ENCODE measurements around the gene GAS7.

Gene GAS7

GRCh38 chr17:10130263-10130662, 68.1 kb downstream of the GAS7 start:
- no peak for DNase-seq

GRCh38 chr17:10127819-10128425, 70.5 kb downstream of the GAS7 start:
- DNase-seq: no peak

- no peak for DNase-seq
These were observed 71.5 kb downstream of the GAS7 start for GRCh38 chr17:10126616-10127501.

DNA sequence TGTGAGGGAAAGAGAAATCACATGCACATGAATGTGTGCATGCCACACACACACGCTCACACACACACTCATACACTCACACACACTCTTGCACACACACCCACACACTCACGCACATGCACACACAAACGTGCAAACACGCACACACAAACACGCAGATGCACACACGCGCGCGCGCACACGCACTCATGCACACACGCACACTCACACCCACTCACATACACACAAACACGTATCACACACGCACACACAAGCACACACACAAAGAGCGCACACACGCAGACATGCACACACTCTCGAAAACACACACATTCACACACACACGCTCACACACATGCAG, 72.2 kb downstream of the GAS7 start:
- DNase-seq: no peak

GRCh38 chr17:10125531-10126275, 72.7 kb downstream of the GAS7 start:
- no peak for DNase-seq

DNA sequence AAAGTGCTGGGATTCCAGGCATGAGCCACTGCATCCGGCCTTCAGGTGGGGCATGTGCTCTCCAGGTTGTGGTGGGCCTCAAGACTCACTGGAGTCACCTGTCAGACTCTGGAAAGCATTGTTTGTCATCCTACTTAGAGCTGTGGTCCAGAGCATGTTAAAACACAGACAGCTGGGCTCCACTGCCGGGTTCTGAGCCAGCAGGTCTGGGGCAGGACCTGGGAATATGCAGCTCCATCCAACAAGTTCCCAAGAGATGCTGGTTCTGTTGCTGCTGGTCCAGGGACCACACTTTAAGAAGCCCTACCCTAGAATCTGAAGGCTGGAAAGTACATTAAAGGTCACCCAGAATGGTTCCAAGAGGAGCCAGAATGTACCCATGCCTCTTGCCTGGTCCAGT, 75.3 kb downstream of the GAS7 start:
- DNase-seq: no peak

DNA sequence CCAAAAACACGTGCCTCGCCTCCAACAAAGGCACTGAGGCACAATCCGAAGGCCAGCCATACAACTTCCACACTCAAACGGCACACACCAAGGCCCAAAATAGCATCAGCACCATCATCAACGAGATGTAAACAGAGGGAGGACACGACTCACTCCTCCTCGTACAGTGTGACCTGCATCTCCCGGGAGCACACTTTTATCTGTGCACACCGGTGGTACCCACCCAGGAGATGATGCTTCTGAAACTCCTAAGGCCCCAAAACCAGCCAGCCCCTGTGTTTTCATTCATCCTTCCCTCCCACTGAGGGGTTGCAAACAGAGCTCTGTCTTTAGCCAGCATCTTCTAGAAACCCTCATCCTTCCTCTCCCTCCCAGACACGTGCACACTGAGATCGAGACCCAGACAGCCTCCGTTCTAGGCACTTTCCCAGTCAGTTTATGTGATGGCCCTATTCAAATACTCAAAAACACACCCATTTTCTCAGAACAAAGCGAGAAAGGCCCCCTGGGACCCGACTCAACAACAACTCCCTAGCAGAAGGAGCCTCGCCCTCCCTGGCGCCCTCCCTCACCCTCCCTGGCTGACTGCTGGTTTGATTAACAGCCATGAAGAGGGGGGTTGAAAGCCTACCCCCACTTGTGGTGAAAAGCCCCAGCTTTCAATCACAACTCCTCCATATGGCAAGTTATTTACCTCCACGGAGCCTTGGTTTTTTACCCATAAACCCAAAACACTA, 76.3 kb downstream of the GAS7 start:
- no peak for DNase-seq

- no peak for DNase-seq
These were observed 77.7 kb downstream of the GAS7 start for GRCh38 chr17:10120749-10121148.

GRCh38 chr17:10120109-10120485, 78.3 kb downstream of the GAS7 start:
- no peak for DNase-seq

DNA sequence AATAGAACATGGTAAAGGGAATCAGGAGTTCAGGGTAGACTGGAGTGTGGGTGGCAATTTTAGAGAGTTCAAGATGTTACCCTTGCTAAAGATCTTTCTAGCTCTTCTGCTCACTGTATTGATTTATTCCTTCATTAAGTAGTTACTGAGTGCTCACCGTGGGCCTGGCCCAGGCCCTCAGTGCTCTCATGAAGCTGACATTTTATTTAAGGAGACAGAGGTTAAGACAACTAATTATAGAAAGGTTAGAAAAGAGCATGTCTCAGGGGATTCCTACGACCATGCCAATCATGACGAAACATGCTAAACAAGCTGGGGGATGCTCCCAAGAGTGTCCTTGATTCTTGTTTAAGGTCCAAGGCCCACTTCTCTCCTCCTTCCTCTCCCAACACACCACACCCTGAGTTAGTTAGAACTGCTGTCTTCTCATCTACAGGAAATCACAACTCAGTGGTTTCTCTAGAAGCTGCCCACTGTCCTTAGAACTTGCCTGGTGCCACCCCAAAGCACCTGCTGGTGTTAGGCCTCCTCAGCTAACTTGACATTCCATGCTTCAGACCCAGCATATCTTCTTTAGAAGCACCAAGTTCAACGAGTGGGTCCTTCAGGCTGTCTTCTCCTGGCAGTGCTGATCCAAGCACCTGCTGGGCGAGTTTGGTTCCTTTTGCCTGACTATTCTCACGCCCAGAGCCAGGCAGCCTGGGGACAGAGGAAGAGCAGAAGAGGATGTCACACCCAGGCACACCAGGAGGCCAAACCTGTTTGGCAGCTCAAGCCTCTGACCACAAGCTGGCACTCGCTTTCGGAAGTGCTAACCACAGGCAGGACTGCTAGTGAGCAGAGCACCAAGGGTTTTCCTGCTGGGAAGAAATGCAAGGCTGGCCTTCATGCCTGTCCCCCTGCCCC, 79.0 kb downstream of the GAS7 start:
- no peak for DNase-seq

- no peak for DNase-seq
These were observed 79.6 kb downstream of the GAS7 start for GRCh38 chr17:10118788-10119130.

GRCh38 chr17:10117581-10118001, 80.8 kb downstream of the GAS7 start:
- no peak for DNase-seq

- DNase-seq: no peak
These were observed 81.5 kb downstream of the GAS7 start for GRCh38 chr17:10116753-10117420.

DNA sequence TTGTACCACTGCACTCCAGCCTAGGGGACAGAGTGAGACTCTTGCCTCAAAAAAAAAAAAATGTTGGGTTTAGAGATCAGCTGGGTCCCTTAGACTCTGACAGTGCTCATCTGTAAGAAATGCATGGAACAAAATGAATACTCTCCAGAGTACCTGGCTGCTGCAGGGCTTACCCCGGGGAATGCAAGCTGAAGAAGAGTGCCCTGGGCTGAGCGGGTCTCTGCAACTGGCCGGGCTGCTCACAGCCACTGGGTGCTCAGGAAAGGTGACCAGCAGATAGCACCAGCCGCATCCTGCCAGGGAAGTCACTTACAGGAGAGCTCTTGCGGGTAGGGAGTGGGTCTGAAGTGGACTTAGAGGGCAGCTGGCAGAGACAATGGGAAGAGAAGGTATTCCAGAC, 82.1 kb downstream of the GAS7 start:
- DNase-seq: no peak

GRCh38 chr17:10115536-10115932, 82.9 kb downstream of the GAS7 start:
- no peak for DNase-seq

DNA sequence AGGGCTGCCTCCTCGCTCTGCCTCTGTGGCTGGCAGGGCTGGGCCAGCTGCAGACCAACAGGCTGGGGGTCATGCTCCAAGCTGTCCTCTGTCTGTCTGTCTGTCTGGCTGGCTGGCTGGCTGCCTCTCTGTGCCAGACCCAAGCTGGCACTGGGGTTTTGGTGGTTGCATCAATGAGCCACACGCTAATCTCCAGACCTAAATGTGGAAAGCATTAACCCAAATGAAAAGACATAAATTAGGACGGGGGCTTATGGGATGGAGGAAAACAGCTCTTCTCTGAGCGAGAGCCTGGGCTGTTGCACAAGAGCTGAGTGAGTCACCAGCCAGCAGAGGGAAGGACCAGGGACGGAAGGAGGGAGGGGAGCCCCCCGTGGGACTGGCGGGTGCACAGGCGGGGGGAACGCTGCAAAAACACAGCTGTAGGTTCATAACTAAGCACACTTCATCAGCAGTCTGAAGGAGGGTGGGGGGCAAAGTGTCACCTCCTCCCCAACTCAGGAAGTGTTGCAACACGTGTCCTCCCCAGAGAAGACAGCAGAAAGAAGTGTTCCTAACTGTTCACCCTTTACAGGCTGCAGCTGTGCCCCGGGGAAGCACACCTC, 83.4 kb downstream of the GAS7 start:
- no peak for DNase-seq

GRCh38 chr17:10112962-10113361, 85.4 kb downstream of the GAS7 start:
- no peak for DNase-seq

GRCh38 chr17:10111907-10112452, 86.4 kb downstream of the GAS7 start:
- DNase-seq: no peak

- DNase-seq: no peak
These were observed 89.3 kb downstream of the GAS7 start for GRCh38 chr17:10109146-10109545.

GRCh38 chr17:10107316-10108165, 90.9 kb downstream of the GAS7 start:
- no peak for DNase-seq

Data from DMS79 treated with DMSO at 0.1 percent for 48 hours (cell line).